ENCODE measurements around the gene CACNA1F. TPM values are rescaled to one million over a fixed set of nuclear protein-coding genes. Genes with fewer than 3 reads are reported as not detected.
A peak's percentile ranks its signal among the peaks of the same experiment; 100 is the strongest.

CACNA1F gene
- total RNA-seq, 1 experiment from 2014 or later, result not detected

DNA sequence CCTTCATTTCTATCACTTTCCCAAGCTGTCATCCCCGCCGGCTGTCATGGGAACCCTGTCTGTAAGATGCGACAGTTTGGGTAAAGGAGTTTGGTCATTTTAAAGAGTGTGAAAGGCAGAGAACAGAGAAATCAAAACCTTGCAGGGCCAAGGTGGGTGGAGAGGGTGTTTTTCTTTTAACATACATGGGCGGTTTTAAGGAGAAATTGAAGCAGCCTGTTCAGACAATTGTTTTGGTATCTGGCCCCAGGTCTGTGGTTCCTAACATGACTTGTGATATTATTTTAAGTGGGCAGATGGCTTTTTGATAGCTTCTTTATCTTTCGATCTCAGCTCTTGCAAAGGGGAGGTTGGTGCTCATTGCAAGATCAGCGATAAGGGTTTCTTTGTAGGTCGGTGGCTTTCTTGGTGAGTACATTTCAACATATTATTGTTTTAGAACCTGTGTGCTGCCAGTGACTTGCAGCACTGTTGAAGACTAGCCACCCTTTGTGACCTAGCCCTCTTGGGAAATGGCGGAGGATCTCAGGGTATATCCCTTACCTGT, 40.1 kb upstream of the CACNA1F start:
- CTCF ChIA-PET, result no interaction called here
- POLR2A ChIA-PET (ENCODE audit: low non-redundant PET), result interaction anchor here (0.9 kb wide), 1 partner anchor 425 kb away, joined by 3 read pairs; no protein-coding TSS in a partner anchor

DNA sequence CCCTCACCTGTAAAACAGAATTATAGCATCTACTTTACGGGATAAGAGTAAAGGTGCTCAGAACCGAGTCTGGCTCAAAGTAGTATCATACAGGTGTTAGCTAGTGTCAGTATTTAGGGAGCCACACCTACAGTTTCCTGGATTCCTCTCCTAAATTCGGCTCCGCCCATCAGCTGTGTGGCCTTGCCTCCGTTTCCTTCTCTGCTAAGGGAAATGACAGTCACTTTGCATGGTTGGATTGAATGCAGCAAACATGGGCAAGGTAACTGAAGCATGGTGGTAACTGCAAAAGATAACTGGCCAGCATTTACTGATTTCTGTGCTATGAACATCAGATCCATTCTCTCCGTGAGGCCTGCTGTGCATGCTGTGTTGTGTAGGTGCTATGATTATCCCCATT, 39.3 kb upstream of the CACNA1F start:
- H3K4me3 ChIP-seq (ENCODE audit: low read depth, low read length, poor library complexity, severe bottlenecking), result no peak overlapping the region
- peaks cover 11% of the 10 kb centered on the region for H3K4me1 ChIP-seq (ENCODE audit: insufficient read depth, low read length, poor library complexity, severe bottlenecking)
- no peaks in the 10 kb centered on the region for H3K9me3 ChIP-seq (ENCODE audit: low read depth, low read length, poor library complexity, severe bottlenecking)
- TF ChIP-seq, protein P1, sequence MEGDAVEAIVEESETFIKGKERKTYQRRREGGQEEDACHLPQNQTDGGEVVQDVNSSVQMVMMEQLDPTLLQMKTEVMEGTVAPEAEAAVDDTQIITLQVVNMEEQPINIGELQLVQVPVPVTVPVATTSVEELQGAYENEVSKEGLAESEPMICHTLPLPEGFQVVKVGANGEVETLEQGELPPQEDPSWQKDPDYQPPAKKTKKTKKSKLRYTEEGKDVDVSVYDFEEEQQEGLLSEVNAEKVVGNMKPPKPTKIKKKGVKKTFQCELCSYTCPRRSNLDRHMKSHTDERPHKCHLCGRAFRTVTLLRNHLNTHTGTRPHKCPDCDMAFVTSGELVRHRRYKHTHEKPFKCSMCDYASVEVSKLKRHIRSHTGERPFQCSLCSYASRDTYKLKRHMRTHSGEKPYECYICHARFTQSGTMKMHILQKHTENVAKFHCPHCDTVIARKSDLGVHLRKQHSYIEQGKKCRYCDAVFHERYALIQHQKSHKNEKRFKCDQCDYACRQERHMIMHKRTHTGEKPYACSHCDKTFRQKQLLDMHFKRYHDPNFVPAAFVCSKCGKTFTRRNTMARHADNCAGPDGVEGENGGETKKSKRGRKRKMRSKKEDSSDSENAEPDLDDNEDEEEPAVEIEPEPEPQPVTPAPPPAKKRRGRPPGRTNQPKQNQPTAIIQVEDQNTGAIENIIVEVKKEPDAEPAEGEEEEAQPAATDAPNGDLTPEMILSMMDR (conservative IDR thresholded peaks at IDR 0.05; ENCODE audit: low read depth, low read length), result no peak
- TF ChIP-seq EZH2 (IDR thresholded peaks at IDR 0.05; ENCODE audit: borderline replicate concordance, low read depth, low read length, poor library complexity, severe bottlenecking), result no peak
- ChIA-PET POLR2A (ENCODE audit: low non-redundant PET) (no interaction called here), CTCF (no interaction called here)
- intact Hi-C loops (cut with micrococcal nuclease; ENCODE audit: unreplicated experiment), result no loop called here
- no TSS peak for BruUV-seq (replicated peaks)
- H3K36me3 ChIP-seq (ENCODE audit: insufficient read depth, low read length, poor library complexity, severe bottlenecking), result no peaks in the 10 kb centered on the region
- no peaks in the 10 kb centered on the region for H3K27me3 ChIP-seq (replicated peaks; ENCODE audit: insufficient read depth, low read depth, low read length, poor library complexity)
- no peak for DNase-seq (ENCODE audit: low spot score)
- H3K27ac ChIP-seq (ENCODE audit: low read depth, low read length, poor library complexity, severe bottlenecking), result no peak overlapping the region

More for the DNA sequence above, 40.1 kb upstream of the CACNA1F start:
- Histone ChIP-seq H3K4me1 (ENCODE audit: insufficient read depth, low read length, poor library complexity, severe bottlenecking) (peaks cover 11% of the 10 kb centered on the region), H3K27ac (ENCODE audit: low read depth, low read length, poor library complexity, severe bottlenecking) (no peak overlapping the region), H3K27me3 (replicated peaks; ENCODE audit: insufficient read depth, low read depth, low read length, poor library complexity) (no peaks in the 10 kb centered on the region), H3K4me3 (ENCODE audit: low read depth, low read length, poor library complexity, severe bottlenecking) (no peak overlapping the region), H3K36me3 (ENCODE audit: insufficient read depth, low read length, poor library complexity, severe bottlenecking) (no peaks in the 10 kb centered on the region), H3K9me3 (ENCODE audit: low read depth, low read length, poor library complexity, severe bottlenecking) (no peaks in the 10 kb centered on the region)
- TF ChIP-seq EZH2 (IDR thresholded peaks at IDR 0.05; ENCODE audit: borderline replicate concordance, low read depth, low read length, poor library complexity, severe bottlenecking), result no peak
- TF ChIP-seq, protein P1 (conservative IDR thresholded peaks at IDR 0.05; ENCODE audit: low read depth, low read length), result no peak
- no TSS peak for BruUV-seq (replicated peaks)
- intact Hi-C loops (cut with micrococcal nuclease; ENCODE audit: unreplicated experiment), result no loop called here
- no peak for DNase-seq (ENCODE audit: low spot score)

DNA sequence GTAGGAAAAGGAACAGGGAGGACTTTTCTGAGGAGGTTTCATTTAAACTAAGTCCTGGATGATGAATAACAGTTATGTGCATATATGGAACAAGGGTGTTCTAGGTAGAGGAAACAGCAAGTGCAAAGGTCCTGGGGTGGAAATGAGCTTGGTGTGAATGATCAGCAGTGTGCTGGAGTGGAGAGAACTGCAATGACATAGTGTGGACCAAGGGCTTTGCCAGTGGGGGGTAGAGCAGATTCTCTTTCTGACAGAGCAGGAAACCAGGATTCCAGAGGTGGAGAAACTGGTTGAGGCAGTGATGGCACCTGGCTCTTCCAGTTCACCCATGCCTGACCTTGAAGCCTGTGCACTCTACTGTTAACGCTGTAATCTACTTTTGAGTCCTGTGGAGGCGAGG, 38.2 kb upstream of the CACNA1F start:
- CTCF ChIA-PET, result no interaction called here
- H3K9me3 ChIP-seq (ENCODE audit: low read depth, low read length, poor library complexity, severe bottlenecking), result no peaks in the 10 kb centered on the region
- peaks cover 11% of the 10 kb centered on the region for H3K4me1 ChIP-seq (ENCODE audit: insufficient read depth, low read length, poor library complexity, severe bottlenecking)
- intact Hi-C loops (cut with micrococcal nuclease; ENCODE audit: unreplicated experiment), result no loop called here
- POLR2A ChIA-PET (ENCODE audit: low non-redundant PET), result no interaction called here
- DNase-seq (ENCODE audit: low spot score), result no peak
- no peaks in the 10 kb centered on the region for H3K27me3 ChIP-seq (replicated peaks; ENCODE audit: insufficient read depth, low read depth, low read length, poor library complexity)
- TSS peak; percentile 63 for BruUV-seq (replicated peaks)
- TF ChIP-seq, protein P1 (conservative IDR thresholded peaks at IDR 0.05; ENCODE audit: low read depth, low read length), result no peak
- no peak for TF ChIP-seq EZH2 (IDR thresholded peaks at IDR 0.05; ENCODE audit: borderline replicate concordance, low read depth, low read length, poor library complexity, severe bottlenecking)
- H3K36me3 ChIP-seq (ENCODE audit: insufficient read depth, low read length, poor library complexity, severe bottlenecking), result no peaks in the 10 kb centered on the region
- H3K27ac ChIP-seq (ENCODE audit: low read depth, low read length, poor library complexity, severe bottlenecking), result no peak overlapping the region
- H3K4me3 ChIP-seq (ENCODE audit: low read depth, low read length, poor library complexity, severe bottlenecking), result peak overlapping the region; percentile 63

Data from A673 (cell line).